ENCODE data around the gene CEACAM16. TPM values are rescaled to one million over a fixed set of nuclear protein-coding genes. Genes with fewer than 3 reads are reported as not detected.
A peak's percentile ranks its signal among the peaks of the same experiment; 100 is the strongest.

Gene CEACAM16
- total and polyA plus RNA-seq, 10 of the 15 experiments (the other 5 are each of a cell fraction or from before 2014, with no cell fraction given): not detected

DNA sequence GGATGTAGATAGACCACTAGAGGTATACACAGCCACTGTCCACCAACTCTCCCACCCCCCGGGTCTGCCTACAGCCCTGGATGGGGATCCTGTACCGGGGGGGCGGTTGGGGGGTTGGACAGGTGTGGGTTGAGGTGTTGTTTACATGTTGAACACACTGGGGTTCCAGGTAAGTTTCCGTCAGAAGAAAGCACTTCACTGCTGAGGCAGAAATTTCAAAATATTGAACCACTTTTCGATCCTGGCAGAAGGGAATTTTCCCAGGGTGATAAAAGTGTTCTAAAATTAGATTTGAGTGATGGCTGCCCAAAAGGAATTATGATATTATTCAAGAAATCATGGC lies 6.6 kb upstream of the CEACAM16 start (continued):
- TF ChIP-seq, protein P1, sequence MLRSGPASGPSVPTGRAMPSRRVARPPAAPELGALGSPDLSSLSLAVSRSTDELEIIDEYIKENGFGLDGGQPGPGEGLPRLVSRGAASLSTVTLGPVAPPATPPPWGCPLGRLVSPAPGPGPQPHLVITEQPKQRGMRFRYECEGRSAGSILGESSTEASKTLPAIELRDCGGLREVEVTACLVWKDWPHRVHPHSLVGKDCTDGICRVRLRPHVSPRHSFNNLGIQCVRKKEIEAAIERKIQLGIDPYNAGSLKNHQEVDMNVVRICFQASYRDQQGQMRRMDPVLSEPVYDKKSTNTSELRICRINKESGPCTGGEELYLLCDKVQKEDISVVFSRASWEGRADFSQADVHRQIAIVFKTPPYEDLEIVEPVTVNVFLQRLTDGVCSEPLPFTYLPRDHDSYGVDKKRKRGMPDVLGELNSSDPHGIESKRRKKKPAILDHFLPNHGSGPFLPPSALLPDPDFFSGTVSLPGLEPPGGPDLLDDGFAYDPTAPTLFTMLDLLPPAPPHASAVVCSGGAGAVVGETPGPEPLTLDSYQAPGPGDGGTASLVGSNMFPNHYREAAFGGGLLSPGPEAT (IDR thresholded peaks at IDR 0.05; ENCODE audit: low read depth): 0 out of 2 replicates have a peak, but pooled peaks have one; percentile 9
- no peak for TF ChIP-seq KLF5 (IDR thresholded peaks at IDR 0.05; ENCODE audit: partially characterized antibody)
- TF ChIP-seq IKZF2 (IDR thresholded peaks at IDR 0.05): 0 out of 4 replicates have a peak, but pooled peaks of 1 of the 2 experiments have one; percentile 2
- no peak for TF ChIP-seq RELA (IDR thresholded peaks at IDR 0.05; ENCODE audit: borderline replicate concordance, partially characterized antibody)
- TF ChIP-seq, protein P2, sequence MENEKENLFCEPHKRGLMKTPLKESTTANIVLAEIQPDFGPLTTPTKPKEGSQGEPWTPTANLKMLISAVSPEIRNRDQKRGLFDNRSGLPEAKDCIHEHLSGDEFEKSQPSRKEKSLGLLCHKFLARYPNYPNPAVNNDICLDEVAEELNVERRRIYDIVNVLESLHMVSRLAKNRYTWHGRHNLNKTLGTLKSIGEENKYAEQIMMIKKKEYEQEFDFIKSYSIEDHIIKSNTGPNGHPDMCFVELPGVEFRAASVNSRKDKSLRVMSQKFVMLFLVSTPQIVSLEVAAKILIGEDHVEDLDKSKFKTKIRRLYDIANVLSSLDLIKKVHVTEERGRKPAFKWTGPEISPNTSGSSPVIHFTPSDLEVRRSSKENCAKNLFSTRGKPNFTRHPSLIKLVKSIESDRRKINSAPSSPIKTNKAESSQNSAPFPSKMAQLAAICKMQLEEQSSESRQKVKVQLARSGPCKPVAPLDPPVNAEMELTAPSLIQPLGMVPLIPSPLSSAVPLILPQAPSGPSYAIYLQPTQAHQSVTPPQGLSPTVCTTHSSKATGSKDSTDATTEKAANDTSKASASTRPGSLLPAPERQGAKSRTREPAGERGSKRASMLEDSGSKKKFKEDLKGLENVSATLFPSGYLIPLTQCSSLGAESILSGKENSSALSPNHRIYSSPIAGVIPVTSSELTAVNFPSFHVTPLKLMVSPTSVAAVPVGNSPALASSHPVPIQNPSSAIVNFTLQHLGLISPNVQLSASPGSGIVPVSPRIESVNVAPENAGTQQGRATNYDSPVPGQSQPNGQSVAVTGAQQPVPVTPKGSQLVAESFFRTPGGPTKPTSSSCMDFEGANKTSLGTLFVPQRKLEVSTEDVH (IDR thresholded peaks at IDR 0.05; ENCODE audit: low read depth, partially characterized antibody): no peak

DNA sequence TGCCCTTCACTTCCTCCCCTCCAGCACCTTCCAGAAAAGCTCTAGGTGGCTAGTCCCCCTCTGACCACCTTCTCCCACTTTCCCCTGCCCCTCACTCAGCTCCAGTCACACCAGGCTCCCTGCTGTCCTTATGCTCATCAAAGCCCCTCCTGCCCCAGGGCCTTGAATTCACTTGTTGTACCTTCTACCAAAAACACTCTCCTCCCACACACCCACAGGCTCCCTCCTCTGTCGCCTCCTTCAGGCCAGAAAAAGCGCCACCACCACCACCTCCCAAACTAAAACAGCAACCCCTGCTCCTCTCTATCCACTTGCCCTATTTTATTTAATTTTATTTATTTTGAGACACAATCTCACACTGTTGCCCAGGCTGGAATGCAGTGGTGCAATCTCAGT lies 4.8 kb upstream of the CEACAM16 start:
- Histone ChIP-seq H3K4me1 (ENCODE audit: control insufficient read depth, insufficient read depth, low read length) (peaks cover 29% of the 10 kb centered on the region), H3K27ac (ENCODE audit: control insufficient read depth, insufficient read depth) (no peak overlapping the region), H3K36me3 (ENCODE audit: control insufficient read depth in 2 of 2, insufficient read depth in 2 of 2, low read length in 1 of 2) (no peaks in the 10 kb centered on the region), H3K9me3 (replicated peaks; ENCODE audit: control insufficient read depth, insufficient read depth, low read length) (no peaks in the 10 kb centered on the region), H3K9ac (ENCODE audit: control insufficient read depth, insufficient read depth, low read length) (no peak overlapping the region), H2AFZ (ENCODE audit: control insufficient read depth, low read depth, low read length) (no peak overlapping the region), H3K4me2 (ENCODE audit: control insufficient read depth, insufficient read depth) (no peak overlapping the region), H3K79me2 (ENCODE audit: control insufficient read depth, insufficient read depth, low read length) (no peaks in the 10 kb centered on the region), H3K27me3 (replicated peaks in 1 of 2; ENCODE audit: control insufficient read depth in 2 of 2, insufficient read depth in 2 of 2, low read length in 1 of 2) (no peaks in the 10 kb centered on the region; a peak in 1 of 4 replicates), H3K4me3 (no peak overlapping the region), H4K20me1 (ENCODE audit: control insufficient read depth, insufficient read depth) (no peaks in the 10 kb centered on the region)
- WGBS (ENCODE audit: insufficient coverage, insufficient replicate concordance, low lambda C conversion rate, missing lambda C conversion rate): 19% methylated on average over 2 of the region's 2 CpGs
- FAIRE-seq: no peak
- POLR2A ChIA-PET: no interaction called here
- SMC1A ChIA-PET (ENCODE audit: uncharacterized antibody, unreplicated experiment): interaction anchor here (1.0 to 7.3 kb wide), 6 partner anchors 29 to 78 kb away, joined by 3 to 99 read pairs (median 4); no protein-coding TSS in a partner anchor
- CTCF ChIA-PET: interaction anchor here (0.6 to 10.7 kb wide), 7 partner anchors 21 to 124 kb away, joined by 3 to 162 read pairs (median 3); no protein-coding TSS in a partner anchor
- in situ Hi-C loops (cut with MboI) (no loop called here), intact Hi-C loops (cut with micrococcal nuclease; ENCODE audit: unreplicated experiment) (no loop called here)
- DNase-seq (ENCODE audit: low read depth, low spot score): no peak
- no TSS peak for BruUV-seq (replicated peaks)
- RAD21 ChIA-PET (ENCODE audit: unreplicated experiment): interaction anchor here (1.9 to 7.3 kb wide), 2 partner anchors 29 to 77 kb away, joined by 10 to 121 read pairs; no protein-coding TSS in a partner anchor
- no peak for ATAC-seq
- TF ChIP-seq, protein P3, sequence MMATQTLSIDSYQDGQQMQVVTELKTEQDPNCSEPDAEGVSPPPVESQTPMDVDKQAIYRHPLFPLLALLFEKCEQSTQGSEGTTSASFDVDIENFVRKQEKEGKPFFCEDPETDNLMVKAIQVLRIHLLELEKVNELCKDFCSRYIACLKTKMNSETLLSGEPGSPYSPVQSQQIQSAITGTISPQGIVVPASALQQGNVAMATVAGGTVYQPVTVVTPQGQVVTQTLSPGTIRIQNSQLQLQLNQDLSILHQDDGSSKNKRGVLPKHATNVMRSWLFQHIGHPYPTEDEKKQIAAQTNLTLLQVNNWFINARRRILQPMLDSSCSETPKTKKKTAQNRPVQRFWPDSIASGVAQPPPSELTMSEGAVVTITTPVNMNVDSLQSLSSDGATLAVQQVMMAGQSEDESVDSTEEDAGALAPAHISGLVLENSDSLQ (IDR thresholded peaks at IDR 0.05): no peak
- TF ChIP-seq, protein P4, sequence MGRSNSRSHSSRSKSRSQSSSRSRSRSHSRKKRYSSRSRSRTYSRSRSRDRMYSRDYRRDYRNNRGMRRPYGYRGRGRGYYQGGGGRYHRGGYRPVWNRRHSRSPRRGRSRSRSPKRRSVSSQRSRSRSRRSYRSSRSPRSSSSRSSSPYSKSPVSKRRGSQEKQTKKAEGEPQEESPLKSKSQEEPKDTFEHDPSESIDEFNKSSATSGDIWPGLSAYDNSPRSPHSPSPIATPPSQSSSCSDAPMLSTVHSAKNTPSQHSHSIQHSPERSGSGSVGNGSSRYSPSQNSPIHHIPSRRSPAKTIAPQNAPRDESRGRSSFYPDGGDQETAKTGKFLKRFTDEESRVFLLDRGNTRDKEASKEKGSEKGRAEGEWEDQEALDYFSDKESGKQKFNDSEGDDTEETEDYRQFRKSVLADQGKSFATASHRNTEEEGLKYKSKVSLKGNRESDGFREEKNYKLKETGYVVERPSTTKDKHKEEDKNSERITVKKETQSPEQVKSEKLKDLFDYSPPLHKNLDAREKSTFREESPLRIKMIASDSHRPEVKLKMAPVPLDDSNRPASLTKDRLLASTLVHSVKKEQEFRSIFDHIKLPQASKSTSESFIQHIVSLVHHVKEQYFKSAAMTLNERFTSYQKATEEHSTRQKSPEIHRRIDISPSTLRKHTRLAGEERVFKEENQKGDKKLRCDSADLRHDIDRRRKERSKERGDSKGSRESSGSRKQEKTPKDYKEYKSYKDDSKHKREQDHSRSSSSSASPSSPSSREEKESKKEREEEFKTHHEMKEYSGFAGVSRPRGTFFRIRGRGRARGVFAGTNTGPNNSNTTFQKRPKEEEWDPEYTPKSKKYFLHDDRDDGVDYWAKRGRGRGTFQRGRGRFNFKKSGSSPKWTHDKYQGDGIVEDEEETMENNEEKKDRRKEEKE (IDR thresholded peaks at IDR 0.05): no peak
- no peak for TF ChIP-seq POLR2AphosphoS5 (IDR thresholded peaks at IDR 0.05; ENCODE audit: low read length)
- TF ChIP-seq TBL1XR1 (IDR thresholded peaks at IDR 0.05; ENCODE audit: low read depth, low read length): no peak
- TF ChIP-seq ZBED1 (IDR thresholded peaks at IDR 0.05; ENCODE audit: borderline replicate concordance): no peak
- TF ChIP-seq, protein P5, sequence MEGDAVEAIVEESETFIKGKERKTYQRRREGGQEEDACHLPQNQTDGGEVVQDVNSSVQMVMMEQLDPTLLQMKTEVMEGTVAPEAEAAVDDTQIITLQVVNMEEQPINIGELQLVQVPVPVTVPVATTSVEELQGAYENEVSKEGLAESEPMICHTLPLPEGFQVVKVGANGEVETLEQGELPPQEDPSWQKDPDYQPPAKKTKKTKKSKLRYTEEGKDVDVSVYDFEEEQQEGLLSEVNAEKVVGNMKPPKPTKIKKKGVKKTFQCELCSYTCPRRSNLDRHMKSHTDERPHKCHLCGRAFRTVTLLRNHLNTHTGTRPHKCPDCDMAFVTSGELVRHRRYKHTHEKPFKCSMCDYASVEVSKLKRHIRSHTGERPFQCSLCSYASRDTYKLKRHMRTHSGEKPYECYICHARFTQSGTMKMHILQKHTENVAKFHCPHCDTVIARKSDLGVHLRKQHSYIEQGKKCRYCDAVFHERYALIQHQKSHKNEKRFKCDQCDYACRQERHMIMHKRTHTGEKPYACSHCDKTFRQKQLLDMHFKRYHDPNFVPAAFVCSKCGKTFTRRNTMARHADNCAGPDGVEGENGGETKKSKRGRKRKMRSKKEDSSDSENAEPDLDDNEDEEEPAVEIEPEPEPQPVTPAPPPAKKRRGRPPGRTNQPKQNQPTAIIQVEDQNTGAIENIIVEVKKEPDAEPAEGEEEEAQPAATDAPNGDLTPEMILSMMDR (IDR thresholded peaks at IDR 0.05 in 2 of 3, conservative IDR thresholded peaks at IDR 0.05 in 1 of 3; ENCODE audit: control insufficient read depth in 2 of 3, extremely low read depth in 1 of 3, insufficient read depth in 1 of 3, low read depth in 3 of 3, low read length in 3 of 3): peak; percentile 38 to 56 (median 48); a peak in 5 of 6 replicates

Measured in GM12878 (cell line).